PC-3 (cell line): ENCODE results near the gene CCBE1. TPM values are rescaled to one million over a fixed set of nuclear protein-coding genes. Genes with fewer than 3 reads are reported as not detected.
"Not testable (repeated sequence)": the region's sequence is repeated elsewhere in the genome, so short reads cannot be mapped to it uniquely, and the experiment has no call there.

Source experiments
- ATAC-seq: fragments of 200-7000 bp; cut with Tn5 transposase; 2 replicates; pipeline ENCODE4 v1.9.1; 2020; ENCODE audit warnings: mild to moderate bottlenecking, moderate library complexity
- BruUV-seq: library from RNA; stranded (reverse); fragments of 400-500 nt; replicated peaks from 2 replicates; lab custom pipeline; 2021; lab: Mats Ljungman, UMichigan
- CTCF ChIA-PET: fragments of 300-600 bp; sonication (Branson Sonifier 250); formaldehyde crosslinking; loops from one replicate; lab custom pipeline; 2022; ENCODE audit warnings: antibody characterized with exemption; lab: Charles Lee
- POLR2A ChIA-PET: fragments of 300-600 bp; sonication (Branson Sonifier 250); formaldehyde crosslinking; loops from one replicate; lab custom pipeline; 2022; ENCODE audit warnings: antibody characterized with exemption; ENCODE audit not compliant: unreplicated experiment; lab: Charles Lee
- DNase-seq: peaks from one replicate; pipeline ENCODE4 v3.0.0-alpha.2; 2015
- H2AFZ ChIP-seq: fragments of 300-600 bp; sonication (generic); 2 replicates; pipeline ENCODE4 v1.6.0; 2016; ENCODE audit warnings: antibody characterized with exemption, low read length
- H3F3A ChIP-seq: fragments of 300-600 bp; sonication (generic); one replicate; pipeline ENCODE4 v1.6.0; 2017; ENCODE audit warnings: antibody characterized with exemption, low read length, control low read depth, mild to moderate bottlenecking; ENCODE audit not compliant: unreplicated experiment
- H3K27ac ChIP-seq: fragments of 300-600 bp; sonication (generic); 2 replicates; pipeline ENCODE4 v1.5.1; 2016; ENCODE audit warnings: mild to moderate bottlenecking, low read length
- H3K27me3 ChIP-seq: fragments of 300-600 bp; sonication (generic); 2 replicates; pipeline ENCODE4 v1.6.1; 2016; ENCODE audit warnings: low read length, mixed read lengths
- H3K36me3 ChIP-seq: fragments of 300-600 bp; sonication (generic); 2 replicates; pipeline ENCODE4 v1.6.1; 2016; ENCODE audit warnings: low read depth, mixed run types, low read length, mixed read lengths
- H3K4me1 ChIP-seq: fragments of 300-600 bp; sonication (generic); 2 replicates; pipeline ENCODE4 v1.5.1; 2016; ENCODE audit warnings: low read length; ENCODE audit not compliant: insufficient read depth
- H3K4me2 ChIP-seq: fragments of 300-600 bp; sonication (generic); 2 replicates; pipeline ENCODE4 v1.6.0; 2016; ENCODE audit warnings: low read length
- H3K4me3 ChIP-seq: fragments of 300-600 bp; sonication (generic); 2 replicates; pipeline ENCODE4 v1.5.1; 2016; ENCODE audit warnings: mild to moderate bottlenecking, low read length, mixed read lengths
- H3K79me2 ChIP-seq: fragments of 300-600 bp; sonication (generic); 2 replicates; pipeline ENCODE4 v1.6.1; 2017; ENCODE audit warnings: low read length, mixed read lengths
- H3K9ac ChIP-seq: fragments of 300-600 bp; sonication (generic); 2 replicates; pipeline ENCODE4 v1.6.0; 2016; ENCODE audit warnings: mild to moderate bottlenecking, low read length
- H3K9me2 ChIP-seq: fragments of 300-600 bp; sonication (generic); replicated peaks from 2 replicates; pipeline ENCODE4 v1.6.1; 2016; ENCODE audit warnings: mixed run types, low read length, mixed read lengths
- H3K9me3 ChIP-seq: fragments of 300-600 bp; sonication (generic); 2 replicates; pipeline ENCODE4 v1.6.1; 2016; ENCODE audit warnings: low read length, mixed read lengths
- H4K20me1 ChIP-seq: fragments of 300-600 bp; sonication (generic); 2 replicates; pipeline ENCODE4 v1.6.1; 2016; ENCODE audit warnings: low read length, mixed read lengths
- CTCF ChIP-seq: fragments of 300-600 bp; sonication (generic); conservative IDR thresholded peaks from 2 replicates; pipeline ENCODE4 v1.5.1; 2017; ENCODE audit warnings: antibody characterized with exemption, low read depth, mild to moderate bottlenecking, low read length
- EZH2 ChIP-seq: fragments of 300-600 bp; sonication (generic); IDR thresholded peaks from one replicate; pipeline ENCODE4 v1.6.1; 2017; ENCODE audit warnings: antibody characterized with exemption, mild to moderate bottlenecking, low read length; ENCODE audit not compliant: unreplicated experiment
- EZH2phosphoT487 ChIP-seq: fragments of 300-600 bp; sonication (generic); IDR thresholded peaks from 2 replicates; pipeline ENCODE4 v1.6.1; 2018; ENCODE audit warnings: mild to moderate bottlenecking, antibody characterized with exemption, low read length, borderline replicate concordance
- intact Hi-C: fragments of 100-400 bp; cut with micrococcal nuclease; formaldehyde crosslinking; loops from 2 replicates; pipeline ENCODE4 v1.9.0; 2023
- total RNA-seq: library from RNA; depleted of rRNA; stranded (reverse); fragments of >200 nt; gene quantifications from 2 replicates; pipeline ENCODE4 v1.2.3, GENCODE V29; 2014

CCBE1 gene
- total RNA-seq, 1 experiment from 2014 or later = 13.9 TPM

- H3K4me2 ChIP-seq = no peak overlapping the region
- POLR2A ChIA-PET = no interaction called here
These were observed 46.2 kb downstream of the CCBE1 start for GRCh38 chr18:59651071-59651470.

GRCh38 chr18:59650266-59650820 is 46.9 kb downstream of the CCBE1 start:
- no peaks in the 10 kb centered on the region for H4K20me1 ChIP-seq
- H3K4me2 ChIP-seq = no peak overlapping the region
- H3K9ac ChIP-seq = no peak overlapping the region
- DNase-seq = no peak
- no peaks in the 10 kb centered on the region for H3F3A ChIP-seq
- no peaks in the 10 kb centered on the region; the same call in 1 of the 2 replicates for H3K4me1 ChIP-seq
- no peak overlapping the region for H3K4me3 ChIP-seq
- TF ChIP-seq CTCF (no peak), EZH2 (no peak), EZH2phosphoT487 (no peak)
- CTCF ChIA-PET = interaction anchor here (0.5 kb wide), 1 partner anchor 191 kb away, joined by 4 read pairs; no protein-coding TSS in a partner anchor
- POLR2A ChIA-PET = no interaction called here
- no peak for ATAC-seq
- H3K27me3 ChIP-seq = no peaks in the 10 kb centered on the region
- H3K36me3 ChIP-seq = no peaks in the 10 kb centered on the region
- H2AFZ ChIP-seq = no peak overlapping the region
- H3K27ac ChIP-seq = no peak overlapping the region
- H3K9me3 ChIP-seq = no peaks in the 10 kb centered on the region
- BruUV-seq = no TSS peak
- intact Hi-C loops = no loop called here
- H3K79me2 ChIP-seq = peaks cover 42% of the 10 kb centered on the region
- H3K9me2 ChIP-seq = no peaks in the 10 kb centered on the region

More at GRCh38 chr18:59651071-59651470, 46.2 kb downstream of the CCBE1 start:
- H3K36me3 ChIP-seq = no peaks in the 10 kb centered on the region
- no peaks in the 10 kb centered on the region for H4K20me1 ChIP-seq
- DNase-seq (no peak), ATAC-seq (no peak)
- peaks cover 46% of the 10 kb centered on the region for H3K79me2 ChIP-seq
- no peaks in the 10 kb centered on the region for H3K27me3 ChIP-seq
- no peak overlapping the region for H3K4me3 ChIP-seq
- no peak for TF ChIP-seq EZH2
- TF ChIP-seq EZH2phosphoT487 = no peak
- TF ChIP-seq CTCF = no peak
- CTCF ChIA-PET = interaction anchor here (0.5 kb wide), 1 partner anchor 192 kb away, joined by 4 read pairs; no protein-coding TSS in a partner anchor
- no peaks in the 10 kb centered on the region for H3K9me3 ChIP-seq
- H3K9me2 ChIP-seq = no peaks in the 10 kb centered on the region
- H3K4me1 ChIP-seq = no peaks in the 10 kb centered on the region; the same call in 1 of the 2 replicates
- BruUV-seq = no TSS peak
- intact Hi-C loops = no loop called here
- H3F3A ChIP-seq = no peaks in the 10 kb centered on the region
- H2AFZ ChIP-seq = no peak overlapping the region
- no peak overlapping the region for H3K9ac ChIP-seq
- no peak overlapping the region for H3K27ac ChIP-seq

GRCh38 chr18:59649591-59649990 is 47.6 kb downstream of the CCBE1 start:
- ChIA-PET POLR2A (no interaction called here), CTCF (no interaction called here)
- H3F3A ChIP-seq = no peaks in the 10 kb centered on the region
- H3K9me2 ChIP-seq = no peaks in the 10 kb centered on the region
- intact Hi-C loops = no loop called here
- no peaks in the 10 kb centered on the region for H3K4me1 ChIP-seq
- no peak overlapping the region for H3K4me2 ChIP-seq
- no TSS peak for BruUV-seq
- DNase-seq = no peak
- H3K9ac ChIP-seq = no peak overlapping the region
- H3K27me3 ChIP-seq = no peaks in the 10 kb centered on the region
- no peak overlapping the region for H3K4me3 ChIP-seq
- H3K79me2 ChIP-seq = peaks cover 40% of the 10 kb centered on the region
- no peak for ATAC-seq
- no peak overlapping the region for H2AFZ ChIP-seq
- TF ChIP-seq CTCF (no peak), EZH2 (no peak), EZH2phosphoT487 (no peak)
- H3K27ac ChIP-seq = no peak overlapping the region
- no peaks in the 10 kb centered on the region for H4K20me1 ChIP-seq
- no peaks in the 10 kb centered on the region for H3K9me3 ChIP-seq
- H3K36me3 ChIP-seq = no peaks in the 10 kb centered on the region

- POLR2A ChIA-PET = not testable (repeated sequence)
These were observed 48.8 kb downstream of the CCBE1 start for GRCh38 chr18:59648469-59648868.

More at GRCh38 chr18:59648469-59648868, 48.8 kb downstream of the CCBE1 start:
- BruUV-seq, H3K9ac ChIP-seq, H4K20me1 ChIP-seq, CTCF ChIA-PET, ATAC-seq, H3K4me3 ChIP-seq, H3K4me2 ChIP-seq, H3F3A ChIP-seq, H3K27me3 ChIP-seq, H3K36me3 ChIP-seq, H3K27ac ChIP-seq, intact Hi-C loops, DNase-seq, H3K9me2 ChIP-seq, H3K9me3 ChIP-seq, H3K4me1 ChIP-seq, H2AFZ ChIP-seq: not testable (repeated sequence)
- H3K79me2 ChIP-seq = peaks cover 38% of the 10 kb centered on the region
